Cardiac muscle cell (in vitro differentiated cells and primary cell): ENCODE measurements around the gene PLA2G6. TPM values are rescaled to one million over a fixed set of nuclear protein-coding genes. Genes with fewer than 3 reads are reported as not detected.

Source experiments
- DNase-seq, 2 donors: peaks; one replicate each; pipeline versions ENCODE4 v3.0.0 to v3.0.0-alpha.2; 2010 to 2017; ENCODE audit warnings: low read depth in 1 of 2, low spot score in 1 of 2
- H3K27ac ChIP-seq: fragments of 200-600 bp; sonication (generic); 2 replicates; pipeline ENCODE4 v1.5.1; 2016
- H3K27me3 ChIP-seq: fragments of 200-600 bp; sonication (generic); 2 replicates; pipeline ENCODE4 v1.6.0; 2016; ENCODE audit warnings: control low read depth
- H3K36me3 ChIP-seq: fragments of 200-600 bp; sonication (generic); 2 replicates; pipeline ENCODE4 v1.5.1; 2016; ENCODE audit warnings: control low read depth
- H3K4me1 ChIP-seq: fragments of 200-600 bp; sonication (generic); 2 replicates; pipeline ENCODE4 v1.8.1; 2017; ENCODE audit warnings: low read depth, mild to moderate bottlenecking, mixed run types
- H3K4me3 ChIP-seq: fragments of 200-600 bp; sonication (generic); 2 replicates; pipeline ENCODE4 v1.5.1; 2016; ENCODE audit warnings: mild to moderate bottlenecking
- H3K9me3 ChIP-seq: fragments of 200-600 bp; sonication (generic); 2 replicates; pipeline ENCODE4 v1.5.1; 2017; ENCODE audit warnings: low read depth, mild to moderate bottlenecking, control low read depth
- CTCF ChIP-seq: IDR thresholded peaks from 2 replicates; pipeline ENCODE4 v1.5.1; 2012; ENCODE audit warnings: low read depth, mild to moderate bottlenecking, low read length
- polyA plus RNA-seq: library from polyadenylated mRNA; unstranded; fragments of >200 nt; fragmentation: Nextera tagmentation; extraction: Ambion mirVana; gene quantifications from 2 replicates; pipeline ENCODE4 v1.2.1, GENCODE V29; 2016
- total RNA-seq: library from RNA; depleted of rRNA; stranded (reverse); fragments of >200 nt; gene quantifications from 2 replicates; pipeline ENCODE4 v1.2.3, GENCODE V29; 2016

Gene PLA2G6
- total and polyA plus RNA-seq, 2 experiments from 2014 or later: 30.9 to 41.5 TPM

- no peaks in the 10 kb centered on the region for H3K9me3 ChIP-seq
- no peaks in the 10 kb centered on the region for H3K4me1 ChIP-seq
- no peaks in the 10 kb centered on the region for H3K36me3 ChIP-seq
- no peak for TF ChIP-seq CTCF
- no peaks in the 10 kb centered on the region for H3K27me3 ChIP-seq
- no peak for DNase-seq
- no peak overlapping the region for H3K27ac ChIP-seq
- no peak overlapping the region for H3K4me3 ChIP-seq
Measured at GRCh38 chr22:38133331-38133730, 48.3 kb downstream of the PLA2G6 start.

- Histone ChIP-seq H3K27me3 (no peaks in the 10 kb centered on the region), H3K4me1 (no peaks in the 10 kb centered on the region), H3K4me3 (no peak overlapping the region), H3K27ac (no peak overlapping the region), H3K9me3 (no peaks in the 10 kb centered on the region), H3K36me3 (no peaks in the 10 kb centered on the region)
- no peak for DNase-seq
- TF ChIP-seq CTCF: no peak
Measured at GRCh38 chr22:38132794-38133193, 48.8 kb downstream of the PLA2G6 start.

- Histone ChIP-seq H3K36me3 (no peaks in the 10 kb centered on the region), H3K4me1 (no peaks in the 10 kb centered on the region), H3K27me3 (no peaks in the 10 kb centered on the region), H3K27ac (no peak overlapping the region), H3K4me3 (no peak overlapping the region), H3K9me3 (no peaks in the 10 kb centered on the region)
- TF ChIP-seq CTCF: no peak
- no peak for DNase-seq
Measured at GRCh38 chr22:38132136-38132535, 49.5 kb downstream of the PLA2G6 start.

- no peaks in the 10 kb centered on the region for H3K9me3 ChIP-seq
- H3K27ac ChIP-seq: no peak overlapping the region
- H3K4me1 ChIP-seq: no peaks in the 10 kb centered on the region
- H3K4me3 ChIP-seq: no peak overlapping the region
- H3K27me3 ChIP-seq: no peaks in the 10 kb centered on the region
- TF ChIP-seq CTCF: no peak
- no peaks in the 10 kb centered on the region for H3K36me3 ChIP-seq
- no peak for DNase-seq
Measured at GRCh38 chr22:38131399-38131798, 50.2 kb downstream of the PLA2G6 start.

- H3K27ac ChIP-seq: no peak overlapping the region
- no peaks in the 10 kb centered on the region for H3K36me3 ChIP-seq
- DNase-seq: no peak
- no peak for TF ChIP-seq CTCF
- no peaks in the 10 kb centered on the region for H3K9me3 ChIP-seq
- H3K4me1 ChIP-seq: no peaks in the 10 kb centered on the region
- no peaks in the 10 kb centered on the region for H3K27me3 ChIP-seq
- H3K4me3 ChIP-seq: no peak overlapping the region
Measured at GRCh38 chr22:38129856-38130255, 51.8 kb downstream of the PLA2G6 start.

GRCh38 chr22:38129021-38129420 lies 52.6 kb downstream of the PLA2G6 start:
- H3K27ac ChIP-seq: no peak overlapping the region
- no peak for TF ChIP-seq CTCF
- H3K9me3 ChIP-seq: no peaks in the 10 kb centered on the region
- no peaks in the 10 kb centered on the region for H3K36me3 ChIP-seq
- DNase-seq: no peak
- H3K4me1 ChIP-seq: no peaks in the 10 kb centered on the region
- no peak overlapping the region for H3K4me3 ChIP-seq
- no peaks in the 10 kb centered on the region for H3K27me3 ChIP-seq
